Amniotic stem cell (primary cell): ENCODE measurements around the gene NT5M.

ENCODE experiments used
- DNase-seq: peaks from one replicate; lab custom pipeline; 2025; lab: John Stamatoyannopoulos, UW

NT5M gene

GRCh38 chr17:17355426-17355825, 52.3 kb downstream of the NT5M start:
- DNase-seq, result no peak

GRCh38 chr17:17356149-17356930, 53.2 kb downstream of the NT5M start:
- DNase-seq, result peak; percentile 49

GRCh38 chr17:17356931-17357270, 53.7 kb downstream of the NT5M start:
- DNase-seq, result no peak

- no peak for DNase-seq
Observed at GRCh38 chr17:17358060-17358751, 55.0 kb downstream of the NT5M start.

GRCh38 chr17:17358866-17359265, 55.7 kb downstream of the NT5M start:
- DNase-seq, result no peak

GRCh38 chr17:17359271-17359670, 56.1 kb downstream of the NT5M start:
- no peak for DNase-seq

GRCh38 chr17:17360087-17360730, 57.0 kb downstream of the NT5M start:
- DNase-seq, result no peak

- DNase-seq, result no peak
Observed at GRCh38 chr17:17361543-17361866, 58.3 kb downstream of the NT5M start.

- no peak for DNase-seq
Observed at GRCh38 chr17:17361867-17362539, 58.8 kb downstream of the NT5M start.

- DNase-seq, result no peak
Observed at GRCh38 chr17:17362540-17362930, 59.4 kb downstream of the NT5M start.

- DNase-seq, result no peak
Observed at GRCh38 chr17:17363638-17364337, 60.6 kb downstream of the NT5M start.

GRCh38 chr17:17364338-17364667, 61.1 kb downstream of the NT5M start:
- no peak for DNase-seq

- DNase-seq, result no peak
Observed at GRCh38 chr17:17365476-17366110, 62.4 kb downstream of the NT5M start.

- no peak for DNase-seq
Observed at GRCh38 chr17:17366235-17366634, 63.1 kb downstream of the NT5M start.

GRCh38 chr17:17366941-17367875, 64.0 kb downstream of the NT5M start:
- DNase-seq, result no peak

GRCh38 chr17:17367931-17368330, 64.8 kb downstream of the NT5M start:
- DNase-seq, result no peak

GRCh38 chr17:17370711-17371110, 67.5 kb downstream of the NT5M start:
- DNase-seq, result no peak

GRCh38 chr17:17372856-17373520, 69.8 kb downstream of the NT5M start:
- no peak for DNase-seq

GRCh38 chr17:17375841-17376240, 72.7 kb downstream of the NT5M start:
- DNase-seq, result no peak

GRCh38 chr17:17376362-17376761, 73.2 kb downstream of the NT5M start:
- DNase-seq, result peak; percentile 15
